ENCODE results near the gene CHRNA4.

DNA sequence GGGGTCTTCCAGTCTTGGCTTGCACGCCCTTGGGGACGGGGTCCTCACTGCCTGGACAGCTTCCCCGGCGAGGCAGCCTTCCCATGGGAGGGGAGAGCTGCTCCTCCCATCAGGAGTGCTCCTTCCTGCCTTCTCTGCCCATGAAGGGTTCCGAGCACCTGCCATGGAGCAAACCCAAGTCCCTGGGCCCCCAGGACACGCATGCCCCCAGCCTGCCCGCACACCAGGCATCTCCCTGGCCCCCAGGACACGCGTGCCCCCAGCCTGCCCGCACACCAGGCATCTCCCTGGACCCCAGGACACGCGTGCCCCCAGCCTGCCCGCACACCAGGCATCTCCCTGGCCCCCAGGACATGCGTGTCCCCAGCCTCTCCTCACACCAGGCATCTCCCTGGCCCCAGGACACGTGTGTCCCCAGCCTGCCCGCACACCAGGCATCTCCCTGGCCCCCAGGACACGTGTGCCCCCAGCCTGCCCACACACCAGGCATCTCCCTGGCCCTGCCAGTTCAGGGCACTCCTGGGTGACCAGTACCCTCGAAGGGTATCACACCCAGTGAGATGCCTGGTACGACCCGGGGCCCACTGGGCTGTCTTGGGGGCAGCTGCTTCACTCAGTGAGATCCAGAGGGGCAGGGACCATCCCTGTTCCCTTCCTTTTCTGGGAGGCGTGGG lies 46.4 kb downstream of the CHRNA4 start:
- TF ChIP-seq, protein P1, sequence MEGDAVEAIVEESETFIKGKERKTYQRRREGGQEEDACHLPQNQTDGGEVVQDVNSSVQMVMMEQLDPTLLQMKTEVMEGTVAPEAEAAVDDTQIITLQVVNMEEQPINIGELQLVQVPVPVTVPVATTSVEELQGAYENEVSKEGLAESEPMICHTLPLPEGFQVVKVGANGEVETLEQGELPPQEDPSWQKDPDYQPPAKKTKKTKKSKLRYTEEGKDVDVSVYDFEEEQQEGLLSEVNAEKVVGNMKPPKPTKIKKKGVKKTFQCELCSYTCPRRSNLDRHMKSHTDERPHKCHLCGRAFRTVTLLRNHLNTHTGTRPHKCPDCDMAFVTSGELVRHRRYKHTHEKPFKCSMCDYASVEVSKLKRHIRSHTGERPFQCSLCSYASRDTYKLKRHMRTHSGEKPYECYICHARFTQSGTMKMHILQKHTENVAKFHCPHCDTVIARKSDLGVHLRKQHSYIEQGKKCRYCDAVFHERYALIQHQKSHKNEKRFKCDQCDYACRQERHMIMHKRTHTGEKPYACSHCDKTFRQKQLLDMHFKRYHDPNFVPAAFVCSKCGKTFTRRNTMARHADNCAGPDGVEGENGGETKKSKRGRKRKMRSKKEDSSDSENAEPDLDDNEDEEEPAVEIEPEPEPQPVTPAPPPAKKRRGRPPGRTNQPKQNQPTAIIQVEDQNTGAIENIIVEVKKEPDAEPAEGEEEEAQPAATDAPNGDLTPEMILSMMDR (optimal IDR thresholded peaks at IDR 0.05 in 1 of 3, IDR thresholded peaks at IDR 0.05 in 1 of 3, conservative IDR thresholded peaks at IDR 0.05 in 1 of 3; ENCODE audit: extremely low read depth in 1 of 3, insufficient read depth in 2 of 3, low read length in 3 of 3), result no peak
- no peak for TF ChIP-seq EZH2 (IDR thresholded peaks at IDR 0.05; ENCODE audit: low read length)
